ENCODE data around the gene RIN1.

RIN1 gene

DNA sequence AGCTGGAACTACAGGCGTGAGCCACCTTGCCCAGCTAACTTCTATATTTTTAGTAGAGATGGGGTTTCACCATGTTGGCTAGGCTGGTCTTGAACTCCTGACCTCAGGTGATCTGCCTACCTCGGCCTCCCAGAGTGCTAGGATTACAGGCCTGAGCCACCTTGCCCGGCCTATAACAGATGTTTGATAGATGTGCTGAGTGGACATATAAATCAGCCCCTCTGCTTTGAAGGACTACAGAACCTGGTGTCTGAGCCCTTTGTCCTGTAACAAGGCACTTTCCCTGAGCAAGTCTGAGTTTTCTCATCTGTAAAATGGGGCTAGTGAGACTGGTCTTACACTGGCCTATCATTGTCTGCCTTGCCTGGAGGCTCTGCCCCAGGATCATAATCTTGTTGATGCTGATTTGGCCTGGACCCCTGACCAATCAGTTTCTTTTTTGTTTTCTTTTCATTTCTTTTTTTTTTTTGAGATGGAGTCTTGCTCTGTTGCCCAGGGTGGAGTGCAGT is 7.0 kb downstream of the RIN1 start:
- no peak overlapping the region for H3K4me3 ChIP-seq (ENCODE audit: low read length)
- H3K27me3 ChIP-seq (replicated peaks; ENCODE audit: control insufficient read depth, insufficient read depth, low read length), result no peaks in the 10 kb centered on the region
- peaks cover 41% of the 10 kb centered on the region for H3K4me1 ChIP-seq (ENCODE audit: control insufficient read depth, insufficient read depth, low read length)
- no peak overlapping the region for H3K9ac ChIP-seq (ENCODE audit: low read length)
- H3K36me3 ChIP-seq (ENCODE audit: control insufficient read depth, insufficient read depth, low read length, severe bottlenecking), result peaks cover 23% of the 10 kb centered on the region
- no peak for DNase-seq (ENCODE audit: low read depth)
- H3K9me3 ChIP-seq (ENCODE audit: control insufficient read depth, low read length), result no peaks in the 10 kb centered on the region

DNA sequence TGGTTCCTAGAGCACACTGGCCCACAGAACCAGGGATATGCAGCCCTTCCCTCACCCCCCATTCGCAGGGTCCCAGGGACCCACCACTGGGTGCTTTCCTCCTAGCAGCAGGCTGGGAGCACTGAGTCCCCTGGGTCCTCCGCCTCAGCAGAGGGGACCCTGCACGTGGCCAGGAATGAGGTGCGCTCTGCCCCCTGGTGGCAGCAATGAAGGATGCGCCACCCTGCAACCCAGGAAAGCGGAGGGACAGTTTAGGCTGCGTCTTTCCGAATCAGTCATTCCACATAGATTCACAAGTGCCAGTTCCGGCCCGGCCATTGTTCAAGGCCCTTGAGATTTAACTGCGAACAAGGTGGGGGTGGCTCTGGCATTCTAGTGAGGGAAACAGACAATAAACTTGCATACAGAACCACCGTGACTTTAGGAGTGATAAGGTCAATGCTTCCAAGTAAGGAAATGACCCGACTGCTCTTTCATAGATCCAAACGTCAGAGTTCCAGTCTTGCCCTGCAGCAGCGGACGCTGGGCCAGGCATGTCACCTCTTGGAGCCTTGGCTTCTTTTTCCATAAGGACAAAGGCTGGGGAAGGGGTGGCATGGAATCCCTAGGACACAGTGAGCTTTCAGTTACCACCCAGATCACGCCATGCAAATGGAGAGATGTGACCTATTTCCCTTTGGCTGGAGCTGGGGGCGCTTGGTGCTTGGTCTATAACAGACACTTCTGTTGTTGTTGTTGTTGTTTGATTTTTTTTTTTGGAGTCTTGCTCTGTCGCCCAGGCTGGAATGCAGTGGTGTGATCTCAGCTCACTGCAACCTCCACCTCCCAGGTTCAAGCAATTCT is 7.7 kb downstream of the RIN1 start:
- DNase-seq (ENCODE audit: low read depth), result peak; percentile 89
- H3K9ac ChIP-seq (ENCODE audit: low read length), result peak overlapping the region; percentile 75
- peaks cover 47% of the 10 kb centered on the region for H3K4me1 ChIP-seq (ENCODE audit: control insufficient read depth, insufficient read depth, low read length)
- H3K4me3 ChIP-seq (ENCODE audit: low read length), result peak overlapping the region; percentile 53
- H3K36me3 ChIP-seq (ENCODE audit: control insufficient read depth, insufficient read depth, low read length, severe bottlenecking), result peaks cover 22% of the 10 kb centered on the region
- no peaks in the 10 kb centered on the region for H3K9me3 ChIP-seq (ENCODE audit: control insufficient read depth, low read length)
- H3K27me3 ChIP-seq (replicated peaks; ENCODE audit: control insufficient read depth, insufficient read depth, low read length), result no peaks in the 10 kb centered on the region

GRCh38 chr11:66328031-66328301 is 8.3 kb downstream of the RIN1 start:
- Histone ChIP-seq H3K4me3 (ENCODE audit: low read length) (peak overlapping the region; percentile 7), H3K36me3 (ENCODE audit: control insufficient read depth, insufficient read depth, low read length, severe bottlenecking) (peaks cover 16% of the 10 kb centered on the region), H3K27me3 (replicated peaks; ENCODE audit: control insufficient read depth, insufficient read depth, low read length) (no peaks in the 10 kb centered on the region), H3K4me1 (ENCODE audit: control insufficient read depth, insufficient read depth, low read length) (peaks cover 53% of the 10 kb centered on the region), H3K9ac (ENCODE audit: low read length) (peak overlapping the region; percentile 75), H3K9me3 (ENCODE audit: control insufficient read depth, low read length) (no peaks in the 10 kb centered on the region)
- DNase-seq (ENCODE audit: low read depth), result no peak

GRCh38 chr11:66327171-66328030 is 8.8 kb downstream of the RIN1 start:
- Histone ChIP-seq H3K4me1 (ENCODE audit: control insufficient read depth, insufficient read depth, low read length) (peaks cover 56% of the 10 kb centered on the region), H3K9me3 (ENCODE audit: control insufficient read depth, low read length) (no peaks in the 10 kb centered on the region), H3K4me3 (ENCODE audit: low read length) (peak overlapping the region; percentile 7), H3K27me3 (replicated peaks; ENCODE audit: control insufficient read depth, insufficient read depth, low read length) (no peaks in the 10 kb centered on the region), H3K9ac (ENCODE audit: low read length) (peak overlapping the region; percentile 75), H3K36me3 (ENCODE audit: control insufficient read depth, insufficient read depth, low read length, severe bottlenecking) (peaks cover 11% of the 10 kb centered on the region)
- DNase-seq (ENCODE audit: low read depth), result peak; percentile 73

GRCh38 chr11:66326261-66327111 is 9.7 kb downstream of the RIN1 start:
- peak overlapping the region; percentile 7 for H3K4me3 ChIP-seq (ENCODE audit: low read length)
- H3K36me3 ChIP-seq (ENCODE audit: control insufficient read depth, insufficient read depth, low read length, severe bottlenecking), result peaks cover 2% of the 10 kb centered on the region
- peaks cover 65% of the 10 kb centered on the region for H3K4me1 ChIP-seq (ENCODE audit: control insufficient read depth, insufficient read depth, low read length)
- peak; percentile 77 for DNase-seq (ENCODE audit: low read depth)
- no peaks in the 10 kb centered on the region for H3K9me3 ChIP-seq (ENCODE audit: control insufficient read depth, low read length)
- H3K27me3 ChIP-seq (replicated peaks; ENCODE audit: control insufficient read depth, insufficient read depth, low read length), result no peaks in the 10 kb centered on the region
- peak overlapping the region; percentile 75 for H3K9ac ChIP-seq (ENCODE audit: low read length)

DNA sequence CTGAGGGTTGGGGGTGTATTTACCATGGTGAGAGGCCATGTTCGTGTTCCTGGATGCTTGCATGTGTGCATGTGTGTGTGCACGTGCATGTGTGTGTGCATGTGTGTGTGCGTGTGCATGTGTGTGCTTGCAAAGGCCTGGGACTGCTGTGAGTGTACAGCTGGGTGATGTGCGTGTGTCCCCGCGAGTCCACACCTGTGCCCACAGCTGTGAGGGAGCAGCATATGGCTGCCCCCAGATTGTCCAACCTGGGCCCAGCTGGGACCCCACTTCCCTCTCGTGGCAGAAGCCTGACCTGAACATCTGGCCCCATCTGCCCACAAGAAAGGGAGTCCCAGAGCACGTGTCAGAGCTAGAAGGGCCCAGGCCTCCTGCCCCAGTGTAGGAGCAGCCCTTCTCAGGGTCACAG is 11.0 kb downstream of the RIN1 start:
- Histone ChIP-seq H3K9me3 (ENCODE audit: control insufficient read depth, low read length) (no peaks in the 10 kb centered on the region), H3K4me3 (ENCODE audit: low read length) (peak overlapping the region; percentile 16), H3K27me3 (replicated peaks; ENCODE audit: control insufficient read depth, insufficient read depth, low read length) (no peaks in the 10 kb centered on the region), H3K4me1 (ENCODE audit: control insufficient read depth, insufficient read depth, low read length) (peaks cover 67% of the 10 kb centered on the region), H3K36me3 (ENCODE audit: control insufficient read depth, insufficient read depth, low read length, severe bottlenecking) (no peaks in the 10 kb centered on the region), H3K9ac (ENCODE audit: low read length) (peak overlapping the region; percentile 70)
- DNase-seq (ENCODE audit: low read depth), result no peak

DNA sequence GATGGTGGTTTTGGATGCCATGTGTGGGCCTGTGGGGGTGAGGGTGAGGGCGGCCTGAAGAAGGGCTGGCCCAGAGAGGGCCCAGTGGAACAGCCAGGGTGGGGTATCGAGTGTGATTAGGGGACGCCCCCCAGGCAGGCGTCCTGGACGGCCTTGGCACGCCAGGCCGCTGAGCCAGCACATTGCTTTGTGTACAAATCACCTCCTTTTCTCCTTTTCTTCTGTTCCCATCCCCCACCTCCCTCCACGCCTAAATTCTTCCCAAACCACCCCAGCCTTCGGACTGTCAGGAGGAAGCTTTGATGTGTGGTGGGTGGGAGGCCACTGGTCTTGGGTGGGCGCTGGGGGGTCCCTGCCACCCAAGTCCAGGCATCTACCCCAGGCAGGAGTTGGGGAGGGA is 11.6 kb downstream of the RIN1 start:
- peak; percentile 67 for DNase-seq (ENCODE audit: low read depth)
- Histone ChIP-seq H3K27me3 (replicated peaks; ENCODE audit: control insufficient read depth, insufficient read depth, low read length) (no peaks in the 10 kb centered on the region), H3K9me3 (ENCODE audit: control insufficient read depth, low read length) (no peaks in the 10 kb centered on the region), H3K4me3 (ENCODE audit: low read length) (peak overlapping the region; percentile 16), H3K36me3 (ENCODE audit: control insufficient read depth, insufficient read depth, low read length, severe bottlenecking) (no peaks in the 10 kb centered on the region), H3K9ac (ENCODE audit: low read length) (peak overlapping the region; percentile 70), H3K4me1 (ENCODE audit: control insufficient read depth, insufficient read depth, low read length) (peaks cover 67% of the 10 kb centered on the region)

DNA sequence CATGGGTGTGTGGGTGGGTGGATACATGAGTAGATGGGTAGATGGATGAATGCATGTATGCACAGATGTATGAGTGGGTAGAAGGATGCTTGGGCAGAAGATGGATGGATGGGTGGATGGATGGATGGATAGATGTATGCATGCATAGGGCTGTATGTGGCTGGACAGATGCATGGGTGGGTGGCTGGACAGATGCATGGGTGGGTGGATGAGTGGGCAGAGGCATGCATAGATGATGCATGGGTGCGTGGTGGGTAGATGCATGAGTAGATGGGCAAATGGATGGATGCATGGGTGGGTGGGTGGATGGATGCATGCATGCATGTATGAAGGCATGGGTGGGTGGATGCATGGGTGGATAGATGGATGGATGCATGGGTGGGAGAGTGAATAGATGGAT is 12.6 kb downstream of the RIN1 start:
- H3K4me3 ChIP-seq (ENCODE audit: low read length), result no peak overlapping the region
- peaks cover 70% of the 10 kb centered on the region for H3K4me1 ChIP-seq (ENCODE audit: control insufficient read depth, insufficient read depth, low read length)
- H3K9me3 ChIP-seq (ENCODE audit: control insufficient read depth, low read length), result no peaks in the 10 kb centered on the region
- no peak overlapping the region for H3K9ac ChIP-seq (ENCODE audit: low read length)
- DNase-seq (ENCODE audit: low read depth), result no peak
- no peaks in the 10 kb centered on the region for H3K36me3 ChIP-seq (ENCODE audit: control insufficient read depth, insufficient read depth, low read length, severe bottlenecking)
- H3K27me3 ChIP-seq (replicated peaks; ENCODE audit: control insufficient read depth, insufficient read depth, low read length), result no peaks in the 10 kb centered on the region

GRCh38 chr11:66322732-66323427 is 13.4 kb downstream of the RIN1 start:
- peak; percentile 33 for DNase-seq (ENCODE audit: low read depth)
- peaks cover 70% of the 10 kb centered on the region for H3K4me1 ChIP-seq (ENCODE audit: control insufficient read depth, insufficient read depth, low read length)
- H3K36me3 ChIP-seq (ENCODE audit: control insufficient read depth, insufficient read depth, low read length, severe bottlenecking), result no peaks in the 10 kb centered on the region
- no peaks in the 10 kb centered on the region for H3K27me3 ChIP-seq (replicated peaks; ENCODE audit: control insufficient read depth, insufficient read depth, low read length)
- H3K9ac ChIP-seq (ENCODE audit: low read length), result peak overlapping the region; percentile 76
- H3K9me3 ChIP-seq (ENCODE audit: control insufficient read depth, low read length), result no peaks in the 10 kb centered on the region
- H3K4me3 ChIP-seq (ENCODE audit: low read length), result no peak overlapping the region

GRCh38 chr11:66321606-66322005 is 14.6 kb downstream of the RIN1 start:
- no peaks in the 10 kb centered on the region for H3K36me3 ChIP-seq (ENCODE audit: control insufficient read depth, insufficient read depth, low read length, severe bottlenecking)
- no peaks in the 10 kb centered on the region for H3K27me3 ChIP-seq (replicated peaks; ENCODE audit: control insufficient read depth, insufficient read depth, low read length)
- H3K9me3 ChIP-seq (ENCODE audit: control insufficient read depth, low read length), result no peaks in the 10 kb centered on the region
- DNase-seq (ENCODE audit: low read depth), result no peak
- peaks cover 67% of the 10 kb centered on the region for H3K4me1 ChIP-seq (ENCODE audit: control insufficient read depth, insufficient read depth, low read length)
- peak overlapping the region; percentile 76 for H3K9ac ChIP-seq (ENCODE audit: low read length)
- H3K4me3 ChIP-seq (ENCODE audit: low read length), result peak overlapping the region; percentile 15

Data from adipocyte (in vitro differentiated cells).